Activated CD8-positive, alpha-beta memory T cell treated with anti-CD3 and anti-CD28 coated beads, Interleukin-2, amount 50 U/mL, for 24 hours (primary cell): Measurements from ENCODE around the gene TBC1D5.
"Not testable (repeated sequence)": the region's sequence is repeated elsewhere in the genome, so short reads cannot be mapped to it uniquely, and the experiment has no call there.

Experiments used
- DNase-seq: peaks from one replicate; pipeline ENCODE4 v3.0.0-alpha.2; 2020; ENCODE audit errors: extremely low read depth

Gene TBC1D5

DNA sequence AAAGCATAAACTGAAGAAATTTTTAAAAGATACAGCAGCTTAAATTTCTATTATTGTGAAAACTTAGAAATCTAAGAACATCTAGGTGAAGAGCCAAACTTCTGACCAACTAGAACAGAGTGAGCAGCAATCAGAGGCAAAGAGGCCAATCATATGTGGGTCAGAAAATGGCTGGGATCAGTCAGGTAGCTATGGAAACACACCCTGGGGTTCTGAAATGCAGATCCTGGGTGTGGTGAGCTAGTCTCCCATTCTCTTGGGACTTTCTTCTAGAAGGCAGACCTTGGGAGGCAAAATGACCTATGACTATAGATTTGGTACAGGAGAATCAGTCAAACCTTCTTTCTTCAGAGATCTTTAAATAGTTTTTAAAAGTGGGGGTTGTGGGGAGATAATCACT lies 385.8 kb downstream of the TBC1D5 start:
- DNase-seq = no peak

DNA sequence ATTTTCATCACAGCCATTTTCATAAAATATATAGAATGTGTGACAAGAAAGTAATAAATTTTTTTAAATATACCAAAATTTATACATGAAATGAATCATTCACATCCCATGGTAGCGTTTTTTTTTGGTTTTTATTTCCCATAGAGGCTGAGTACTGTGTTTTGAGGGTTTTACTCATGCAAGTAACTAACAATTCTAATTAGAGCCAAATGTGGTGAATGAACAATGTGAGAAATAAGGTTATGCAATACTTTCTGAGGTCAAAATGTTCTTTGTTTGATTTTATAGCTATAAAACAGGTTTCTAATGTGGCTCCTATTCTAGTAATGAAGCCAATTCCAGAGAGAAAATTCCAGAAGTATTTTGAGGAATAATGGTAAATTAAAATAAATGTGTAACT lies 386.8 kb downstream of the TBC1D5 start:
- no peak for DNase-seq

DNA sequence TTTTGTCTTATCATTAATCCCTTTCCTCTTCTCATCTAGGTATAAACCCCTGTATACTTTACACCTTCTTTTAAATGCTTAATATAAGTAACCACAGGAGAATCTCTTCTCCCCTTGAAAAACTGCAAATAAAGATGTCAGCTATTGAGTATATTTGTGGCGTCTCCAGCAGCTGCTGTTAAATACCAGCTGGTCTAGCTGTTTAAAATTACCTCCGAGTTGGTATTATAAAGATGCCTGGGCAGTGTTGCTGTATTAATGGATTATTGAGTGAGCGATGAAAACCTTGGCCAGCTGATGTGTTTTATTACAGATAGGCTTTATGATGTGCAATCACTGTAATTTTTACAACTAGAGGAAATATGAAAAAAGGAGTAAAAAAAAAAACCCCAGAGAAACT lies 388.1 kb downstream of the TBC1D5 start:
- DNase-seq = no peak

DNA sequence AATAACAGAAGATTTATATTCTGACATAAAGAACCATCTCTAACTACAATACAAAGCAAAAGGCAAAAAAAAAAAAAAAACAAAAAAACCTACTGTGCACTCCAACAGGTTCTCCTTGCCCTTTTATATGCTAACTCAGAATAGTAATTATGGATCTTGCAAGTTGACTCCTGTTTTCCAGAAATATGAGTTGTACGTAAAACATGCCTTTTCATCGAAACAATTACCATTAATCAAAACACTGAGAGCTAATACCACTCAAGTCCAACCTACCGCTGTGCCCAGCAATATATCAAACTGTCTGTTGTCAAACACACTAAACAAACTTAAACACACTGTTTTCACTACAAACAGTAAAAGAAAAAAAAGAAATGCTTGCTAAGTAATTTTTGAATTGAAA lies 389.8 kb downstream of the TBC1D5 start:
- no peak for DNase-seq

DNA sequence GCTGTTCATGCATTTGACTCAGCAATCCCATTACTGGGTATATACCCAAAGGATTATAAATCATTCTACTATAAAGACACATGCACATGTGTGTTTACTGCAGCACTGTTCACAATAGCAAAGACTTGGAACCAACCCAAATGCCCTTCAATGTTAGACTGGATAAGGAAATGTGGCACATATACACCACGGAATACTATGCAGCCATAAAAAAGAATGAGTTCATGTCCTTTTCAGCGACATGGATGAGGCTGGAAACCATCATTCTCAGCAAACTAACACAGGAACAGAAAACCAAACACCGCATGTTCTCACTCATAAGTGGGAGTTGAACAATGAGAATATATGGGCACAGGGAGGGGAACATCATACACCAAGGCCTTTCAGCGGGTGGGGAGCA lies 391.2 kb downstream of the TBC1D5 start:
- not testable (repeated sequence) for DNase-seq

DNA sequence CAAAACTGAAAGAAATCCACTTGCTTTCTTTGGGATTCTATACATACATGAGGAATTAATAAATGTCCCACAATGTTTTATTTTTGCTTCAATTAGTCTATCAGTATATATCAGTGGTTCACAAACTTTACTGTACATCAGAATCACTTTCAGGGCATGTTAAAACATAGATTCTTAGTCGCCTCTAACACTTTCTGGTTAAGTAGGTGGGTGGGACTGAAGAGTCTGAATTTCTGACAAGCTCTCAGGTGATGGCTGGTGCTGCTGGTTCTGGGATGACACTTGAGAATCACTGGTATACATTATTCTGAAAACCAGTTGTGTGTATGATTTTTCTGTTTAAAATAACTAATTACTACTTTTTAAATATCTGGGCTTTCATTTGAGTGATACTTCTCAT lies 393.3 kb downstream of the TBC1D5 start:
- DNase-seq = no peak

DNA sequence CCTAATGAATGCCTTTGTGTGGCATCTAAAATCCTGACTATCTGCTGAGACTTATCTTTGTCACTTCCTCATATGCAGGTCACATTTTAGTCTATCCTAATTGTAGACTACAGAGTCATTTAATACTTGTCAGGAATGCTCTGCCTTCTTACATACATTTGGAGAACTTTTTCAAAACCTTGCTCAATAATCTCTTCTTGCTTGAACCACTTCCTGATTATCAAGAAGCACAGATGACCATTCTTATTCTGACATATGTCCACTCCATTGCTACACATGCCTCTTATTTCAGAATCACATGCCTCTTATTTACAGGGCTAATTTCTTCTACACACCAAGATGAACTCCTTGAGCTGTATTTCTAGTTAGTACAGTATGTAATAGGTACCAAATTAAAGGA lies 400.3 kb downstream of the TBC1D5 start:
- DNase-seq = no peak

DNA sequence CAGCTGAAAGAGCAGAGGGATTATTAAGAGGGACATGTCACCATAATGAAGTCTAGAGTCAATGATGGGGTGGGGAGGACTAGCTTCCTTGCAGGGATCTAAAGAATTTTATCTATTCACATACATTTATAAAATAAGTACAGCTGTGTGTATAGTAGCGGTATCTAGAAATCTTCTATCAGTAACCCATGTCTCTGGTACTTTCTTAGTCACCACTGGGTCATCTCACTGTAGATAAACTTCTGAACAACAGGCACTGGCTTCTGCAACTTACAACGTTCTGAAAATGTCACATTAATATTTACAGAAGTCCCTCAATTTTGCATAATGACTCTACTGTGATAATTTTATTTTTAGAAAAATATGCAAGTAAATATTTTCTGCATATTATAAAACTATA lies 401.7 kb downstream of the TBC1D5 start:
- no peak for DNase-seq

DNA sequence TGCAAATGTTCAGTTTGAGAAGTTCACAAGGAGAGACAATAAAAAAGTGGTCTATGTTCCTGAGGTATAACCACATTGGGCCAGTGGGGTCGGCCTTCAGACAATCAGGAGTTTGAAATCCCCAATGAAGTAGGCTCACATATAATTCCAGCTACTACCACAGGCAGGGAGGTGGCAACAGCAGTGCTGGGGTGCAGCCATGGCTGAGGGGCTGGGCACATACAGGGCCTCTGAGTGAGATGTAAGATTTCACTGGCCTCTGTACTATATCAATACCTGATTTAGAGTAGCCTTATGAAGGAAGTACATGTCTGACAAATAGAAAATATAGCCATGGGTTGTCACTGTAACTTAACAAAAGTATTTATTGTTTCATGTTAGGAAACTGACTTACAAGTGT lies 402.2 kb downstream of the TBC1D5 start:
- DNase-seq = no peak

DNA sequence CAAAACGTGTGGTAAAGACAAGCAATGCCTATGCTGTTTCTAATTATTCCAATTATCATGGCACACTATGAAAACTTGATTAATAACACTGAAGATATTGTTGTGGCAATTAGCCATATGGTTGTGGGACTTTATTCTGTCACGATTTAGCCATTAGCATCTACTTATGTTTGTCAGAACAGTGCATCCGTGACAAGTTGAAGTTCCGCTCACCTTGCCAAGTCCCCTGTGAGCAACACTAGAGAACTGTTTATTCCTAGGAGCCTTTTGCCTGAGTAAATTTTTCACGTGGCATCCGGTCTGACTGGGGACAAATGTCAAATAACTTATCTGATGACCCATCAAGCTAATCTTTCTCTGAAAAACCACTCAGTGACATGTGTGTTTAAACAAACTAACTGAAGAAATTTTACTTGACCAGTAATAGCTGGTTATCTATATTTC lies 403.3 kb downstream of the TBC1D5 start:
- DNase-seq = no peak

DNA sequence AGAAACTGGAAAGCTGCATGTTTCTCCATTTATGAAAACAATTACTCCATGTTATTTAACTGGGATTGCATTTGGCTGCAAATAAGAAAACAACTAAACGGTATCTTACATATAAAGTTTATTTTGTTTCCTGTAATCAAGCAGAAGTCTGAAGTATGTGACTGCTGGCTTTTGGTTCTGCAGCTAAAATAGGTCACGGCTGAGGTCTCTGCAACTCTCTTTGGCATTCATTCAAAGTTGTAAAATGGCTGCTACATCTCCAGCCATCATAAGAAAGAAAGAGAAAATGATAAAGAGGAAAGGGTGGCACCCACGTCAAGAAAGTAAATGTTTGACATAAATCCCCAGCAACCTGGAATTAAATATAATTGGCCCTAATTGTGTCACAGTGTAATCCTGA lies 406.1 kb downstream of the TBC1D5 start:
- no peak for DNase-seq

DNA sequence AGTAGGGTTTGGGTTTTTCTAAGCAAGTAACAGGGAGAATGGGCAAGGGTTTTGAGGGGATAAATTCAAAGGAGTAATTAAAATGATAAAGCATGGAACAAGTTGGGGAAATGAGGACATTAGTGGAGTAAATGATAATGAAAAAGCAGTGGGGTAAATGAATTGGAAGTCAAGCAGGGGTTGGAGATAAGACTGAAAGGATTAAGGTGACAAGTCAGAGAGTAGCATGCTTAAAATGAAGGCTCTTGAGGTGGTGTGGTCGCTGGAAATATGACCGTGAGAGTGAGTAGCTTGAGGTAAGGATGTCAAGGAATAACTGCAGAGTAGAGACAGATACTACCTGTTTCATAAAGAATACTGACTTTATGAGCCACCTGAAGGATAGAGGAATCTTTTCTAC lies 408.5 kb downstream of the TBC1D5 start:
- DNase-seq = no peak

DNA sequence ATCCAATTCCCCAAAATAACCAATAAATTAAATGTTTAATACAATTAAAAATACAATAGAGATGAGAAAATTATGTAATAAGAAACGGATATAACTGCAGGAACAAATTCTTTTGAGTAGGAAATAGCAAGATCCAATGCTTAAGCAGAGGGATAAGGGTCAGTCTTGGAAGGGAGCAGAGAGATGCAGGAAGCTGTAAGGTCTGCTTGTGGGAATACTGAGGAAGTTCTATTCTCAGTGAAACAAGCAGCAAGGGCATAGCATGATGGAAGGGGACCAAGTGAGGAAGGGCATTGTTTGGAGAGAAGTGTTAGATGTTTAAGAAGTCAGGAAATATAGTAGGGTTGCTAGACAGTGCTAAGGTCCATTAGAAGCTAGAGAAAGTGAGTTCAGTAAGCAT lies 409.0 kb downstream of the TBC1D5 start:
- DNase-seq = no peak

DNA sequence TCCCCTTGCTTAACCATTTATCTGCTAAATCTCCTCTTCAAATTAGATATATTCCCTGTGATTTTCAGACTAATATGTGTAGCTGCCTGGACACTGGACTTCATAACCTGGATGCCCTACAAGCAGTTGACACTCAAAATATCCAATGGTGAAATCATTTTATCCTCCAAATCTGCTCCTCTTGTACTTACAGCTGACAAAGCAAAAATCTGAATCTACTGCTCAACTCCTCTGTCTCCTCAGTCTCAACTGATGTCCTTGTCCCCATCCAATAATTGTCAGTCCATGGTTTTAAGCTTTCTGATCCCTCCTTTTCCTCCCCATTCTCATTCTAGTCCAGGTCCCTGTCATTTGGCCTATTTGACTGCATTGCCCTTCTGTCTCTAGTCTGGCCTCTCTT lies 411.8 kb downstream of the TBC1D5 start:
- DNase-seq = no peak

DNA sequence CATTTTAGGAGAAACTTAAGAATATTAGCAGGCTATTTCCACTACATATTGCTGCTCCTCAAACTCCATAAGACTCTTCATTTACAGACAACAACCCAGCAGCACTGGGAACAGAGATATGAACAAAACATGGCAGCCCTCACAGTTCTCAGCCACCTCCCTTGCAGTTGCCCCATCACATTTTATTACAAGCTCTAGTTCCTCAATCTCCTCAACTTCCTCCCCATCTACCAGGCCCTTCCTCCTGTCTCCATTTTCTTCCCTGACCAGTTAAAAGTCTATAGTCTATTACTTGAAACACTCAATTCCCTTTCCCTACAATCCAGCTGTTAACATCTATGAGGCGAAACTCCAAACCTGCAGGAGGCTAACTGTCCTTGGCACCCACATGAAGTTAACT lies 412.5 kb downstream of the TBC1D5 start:
- DNase-seq = no peak

DNA sequence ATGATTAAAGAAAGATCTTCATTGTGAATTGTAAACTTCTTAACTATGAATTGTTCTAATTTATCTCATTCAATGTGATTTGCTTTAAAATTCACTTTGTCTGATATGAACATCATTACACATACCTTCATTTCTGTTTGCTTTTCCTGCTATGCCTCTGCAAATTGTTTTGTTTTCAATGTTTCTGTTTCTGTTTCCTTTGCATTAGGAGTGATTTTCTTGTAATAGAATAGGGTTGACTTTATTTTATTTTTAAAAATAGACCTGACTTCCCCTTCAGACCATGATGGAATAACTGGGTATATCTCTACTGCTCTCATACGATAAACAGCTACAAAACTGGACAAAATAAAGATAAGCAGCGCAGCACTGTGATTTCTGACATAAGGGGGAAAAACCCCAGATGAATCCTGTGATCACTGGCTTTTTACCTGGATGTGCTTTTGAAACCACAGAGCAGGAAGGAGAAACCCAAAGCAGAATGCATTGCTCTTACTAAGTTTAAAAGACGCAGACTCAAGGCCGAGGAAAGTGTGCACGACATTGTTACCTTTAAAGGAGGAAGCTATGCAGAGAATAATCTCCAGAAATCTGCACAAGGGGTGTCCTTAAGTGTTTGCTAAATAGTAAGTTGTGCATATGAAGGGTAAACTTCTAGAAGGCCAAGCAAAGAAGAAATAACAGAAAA lies 420.2 kb downstream of the TBC1D5 start:
- no peak for DNase-seq

DNA sequence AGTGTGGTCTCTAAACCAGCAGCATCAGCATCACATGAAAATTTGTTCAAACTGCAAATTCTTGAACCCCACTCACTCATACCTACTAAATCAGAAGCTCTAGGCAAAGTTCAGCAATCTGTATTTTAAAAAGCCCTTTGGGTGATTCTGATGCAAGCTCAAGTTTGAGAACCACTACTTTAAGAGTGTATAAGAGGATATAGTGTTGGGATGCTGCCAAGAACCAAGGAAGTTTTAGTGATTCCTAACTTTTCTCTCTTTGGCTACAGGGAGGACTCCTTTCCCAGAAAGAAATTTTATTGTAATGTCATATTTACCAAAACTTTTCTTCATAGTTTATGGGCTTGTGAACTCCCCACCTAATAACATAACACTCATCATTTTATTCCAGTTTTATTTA lies 422.2 kb downstream of the TBC1D5 start:
- DNase-seq = no peak

DNA sequence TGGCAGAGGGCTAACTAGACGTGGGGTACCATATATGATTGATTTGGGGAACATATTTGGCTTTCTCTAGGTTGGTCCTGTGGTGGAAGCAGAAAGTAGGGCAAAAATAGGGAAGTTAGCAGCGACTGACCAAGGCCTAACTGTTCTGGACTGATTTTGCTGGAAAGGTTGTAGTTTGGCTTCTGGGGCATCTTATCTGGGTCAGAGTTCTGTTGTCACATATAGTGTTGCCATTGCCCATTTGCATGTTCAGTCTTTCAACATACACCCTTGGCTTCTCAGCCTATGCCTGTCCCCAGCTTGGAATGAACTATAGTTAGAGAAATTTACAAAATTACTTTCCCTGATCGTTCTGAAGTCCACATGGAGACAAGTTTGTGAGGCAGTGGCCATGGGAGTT lies 426.5 kb downstream of the TBC1D5 start:
- no peak for DNase-seq

DNA sequence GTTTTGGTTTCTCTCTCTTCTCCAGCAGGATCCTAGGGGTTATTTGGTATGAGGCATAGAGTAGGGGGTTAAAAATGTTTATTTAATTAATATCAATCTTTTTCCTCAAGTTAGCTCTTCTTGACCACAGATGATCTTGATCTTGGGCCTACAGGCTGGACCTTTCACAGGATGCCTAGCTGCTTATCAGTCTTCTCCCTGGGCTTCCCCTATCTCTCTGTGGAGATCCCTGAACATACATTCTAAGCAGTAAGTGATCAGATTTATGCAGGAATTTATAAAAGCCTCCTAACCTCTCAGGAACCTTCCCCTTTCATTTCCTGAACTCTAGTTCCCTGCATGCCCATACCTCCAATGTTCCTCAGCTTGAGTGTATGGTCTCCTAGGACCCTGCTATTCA lies 428.3 kb downstream of the TBC1D5 start:
- DNase-seq = no peak

DNA sequence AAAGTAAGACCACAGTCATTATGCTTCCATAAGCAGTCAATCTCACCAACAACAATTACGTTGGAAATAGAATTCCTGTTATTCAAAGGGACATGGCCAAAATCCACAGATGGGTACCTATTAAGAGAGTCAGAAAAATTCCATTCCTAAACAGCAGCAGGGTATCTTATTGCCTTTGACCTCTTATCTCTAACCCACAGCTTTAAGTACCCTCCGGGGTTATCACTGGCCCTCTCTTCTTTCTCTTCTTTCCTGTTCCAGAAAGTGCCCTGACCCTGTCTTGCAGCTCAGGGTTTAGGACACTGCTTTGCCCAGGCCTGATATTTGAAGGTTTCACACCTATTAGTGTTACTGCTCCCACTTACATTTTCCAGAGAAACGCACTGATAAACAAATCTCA lies 428.7 kb downstream of the TBC1D5 start:
- no peak for DNase-seq

DNA sequence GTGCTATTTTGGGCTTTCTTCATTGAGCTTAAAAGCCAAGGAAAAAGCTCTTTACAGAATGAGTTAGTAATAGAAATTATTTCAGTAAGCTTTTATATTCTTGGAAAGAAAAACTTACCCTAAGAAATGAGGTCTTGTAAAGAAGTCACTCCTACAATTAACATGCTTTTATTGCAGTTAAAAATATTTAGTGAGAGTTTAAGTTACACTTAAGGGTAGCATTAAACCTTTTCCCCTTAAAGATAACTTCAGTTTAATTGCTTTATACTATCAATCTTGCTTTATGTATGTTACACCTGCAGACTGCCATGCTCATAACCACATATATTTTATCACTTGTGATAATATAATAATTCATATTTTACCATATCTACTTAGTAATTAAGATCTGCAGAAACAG lies 431.4 kb downstream of the TBC1D5 start:
- no peak for DNase-seq

DNA sequence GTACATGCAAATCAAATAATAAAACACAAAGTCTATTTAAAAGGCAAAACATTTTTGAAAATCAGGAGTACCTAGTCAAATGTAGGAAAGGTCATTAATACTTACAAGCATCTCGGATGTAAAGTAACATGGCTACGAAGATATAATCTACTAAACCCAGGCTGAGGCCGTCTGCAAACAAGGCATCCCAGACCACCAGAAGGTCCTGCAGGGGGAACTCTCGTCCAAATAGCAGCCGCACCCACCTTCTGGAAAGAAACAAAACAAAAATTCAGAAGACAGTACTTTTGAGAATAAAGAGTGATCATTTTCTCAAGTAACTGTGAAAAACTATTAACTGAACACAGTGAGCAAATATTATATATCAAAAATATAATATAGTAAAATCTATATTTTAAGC lies 434.5 kb downstream of the TBC1D5 start:
- DNase-seq = no peak

DNA sequence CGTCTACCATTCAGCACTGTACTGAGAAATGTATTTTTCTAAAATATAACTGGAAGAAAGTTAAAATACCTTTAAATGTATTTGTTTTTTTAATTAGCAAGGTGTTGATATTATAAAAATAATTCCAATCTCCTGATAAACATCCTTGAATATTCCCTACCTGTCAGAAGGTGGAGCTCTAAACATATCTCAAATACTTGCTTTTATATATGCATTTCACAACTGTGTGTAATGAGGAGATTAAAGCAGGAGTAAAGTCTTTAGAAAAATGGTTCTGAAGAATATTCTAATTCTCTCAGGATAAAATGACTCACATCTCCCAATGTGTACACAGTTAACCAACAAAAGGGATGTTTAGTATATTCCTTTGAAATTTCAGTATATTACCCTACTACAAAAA lies 434.9 kb downstream of the TBC1D5 start:
- no peak for DNase-seq

DNA sequence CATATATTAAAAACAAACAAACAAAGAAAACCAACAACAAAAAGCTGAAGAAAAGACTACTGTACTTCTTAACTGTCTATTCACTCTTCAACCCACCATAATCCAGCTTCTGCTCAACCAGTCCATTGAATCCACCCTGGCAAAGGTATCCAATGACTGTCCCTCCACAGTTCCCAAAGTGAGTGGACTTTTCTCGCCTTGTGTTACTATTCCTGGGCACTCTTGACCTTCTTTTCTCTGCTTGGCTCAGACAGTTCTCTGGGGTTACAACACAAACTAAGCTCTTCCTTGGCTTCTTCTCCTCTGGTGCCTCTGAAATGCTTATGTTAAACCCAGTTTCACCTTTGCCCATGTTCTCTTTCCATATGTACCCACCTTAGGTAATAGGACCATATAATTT lies 437.5 kb downstream of the TBC1D5 start:
- DNase-seq = no peak
